ENCODE measurements around the gene ATP5PD.

- TF ChIP-seq EZH2phosphoT487 (IDR thresholded peaks at IDR 0.05; ENCODE audit: borderline replicate concordance, low read length) (no peak), CTCF (IDR thresholded peaks at IDR 0.05; ENCODE audit: low read depth, low read length, poor library complexity, severe bottlenecking) (no peak)
Observed at GRCh38 chr17:75086496-75087181, 39.9 kb upstream of the ATP5PD start.

All from DOHH2 (cell line).